Muscle layer of colon (tissue), 2 donors: ENCODE measurements around the gene KSR2.
"Not testable (repeated sequence)": the region's sequence is repeated elsewhere in the genome, so short reads cannot be mapped to it uniquely, and the experiment has no call there.

Source experiments
- H3K27ac ChIP-seq: one replicate; pipeline ENCODE4 v1.7.0; 2013; ENCODE audit warnings: low read depth, mild to moderate bottlenecking, low read length, moderate library complexity
- H3K27me3 ChIP-seq, 2 donors: one replicate each; pipeline ENCODE4 v1.7.0; 2013; ENCODE audit warnings: low read length in 2 of 2, mild to moderate bottlenecking in 2 of 2; ENCODE audit not compliant: insufficient read depth in 2 of 2, control insufficient read depth in 1 of 2
- H3K36me3 ChIP-seq: one replicate; pipeline ENCODE4 v1.7.0; 2013; ENCODE audit warnings: mild to moderate bottlenecking, low read length; ENCODE audit not compliant: insufficient read depth
- H3K4me1 ChIP-seq: one replicate; pipeline ENCODE4 v1.7.0; 2013; ENCODE audit warnings: mild to moderate bottlenecking, low read length; ENCODE audit not compliant: insufficient read depth
- H3K4me3 ChIP-seq, 2 donors: one replicate each; pipeline ENCODE4 v1.7.0; 2013; ENCODE audit warnings: low read length in 2 of 2, low read depth in 1 of 2, mild to moderate bottlenecking in 1 of 2, moderate library complexity in 1 of 2
- H3K9ac ChIP-seq: one replicate; pipeline ENCODE4 v1.7.0; 2013; ENCODE audit warnings: low read length
- H3K9me3 ChIP-seq: one replicate; pipeline ENCODE4 v1.7.0; 2013; ENCODE audit warnings: mild to moderate bottlenecking, low read length
- donor health status: abdominal sarcoma.
- donor health status: Adenocarcinoma of cecum.

KSR2 gene

GRCh38 chr12:117807946-117808345 is 160.8 kb downstream of the KSR2 start:
- Histone ChIP-seq H3K27me3 (no peaks in the 10 kb centered on the region), H3K9me3 (no peaks in the 10 kb centered on the region), H3K36me3 (no peaks in the 10 kb centered on the region), H3K4me3 (no peak overlapping the region), H3K27ac (no peak overlapping the region), H3K4me1 (no peaks in the 10 kb centered on the region), H3K9ac (no peak overlapping the region)

DNA sequence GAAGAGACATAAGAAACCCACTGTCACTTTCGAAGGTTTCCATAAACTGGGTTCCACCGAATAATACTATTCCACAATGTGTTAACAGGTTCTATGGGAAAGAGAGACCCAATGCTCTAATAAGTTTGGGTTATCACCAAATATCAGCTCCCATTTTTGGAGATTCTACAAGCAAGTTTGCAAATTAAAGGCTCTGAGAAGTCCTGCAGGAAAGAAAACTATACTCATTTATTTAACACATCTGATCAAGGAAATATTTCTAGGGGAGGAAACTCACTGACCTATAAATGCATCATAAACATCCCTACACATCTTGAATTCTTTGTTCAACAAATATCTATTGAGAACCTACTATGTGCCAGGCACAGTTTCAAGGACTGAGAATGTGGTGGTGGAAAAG is 161.4 kb downstream of the KSR2 start:
- no peaks in the 10 kb centered on the region for H3K9me3 ChIP-seq
- no peaks in the 10 kb centered on the region for H3K36me3 ChIP-seq
- H3K27me3 ChIP-seq = no peaks in the 10 kb centered on the region
- no peak overlapping the region for H3K27ac ChIP-seq
- H3K4me1 ChIP-seq = no peaks in the 10 kb centered on the region
- no peak overlapping the region for H3K4me3 ChIP-seq
- no peak overlapping the region for H3K9ac ChIP-seq

GRCh38 chr12:117805865-117806264 is 162.9 kb downstream of the KSR2 start:
- Histone ChIP-seq H3K9ac (no peak overlapping the region), H3K4me3 (no peak overlapping the region), H3K36me3 (no peaks in the 10 kb centered on the region), H3K9me3 (no peaks in the 10 kb centered on the region), H3K4me1 (no peaks in the 10 kb centered on the region), H3K27ac (no peak overlapping the region), H3K27me3 (no peaks in the 10 kb centered on the region)

- no peaks in the 10 kb centered on the region for H3K9me3 ChIP-seq
- H3K36me3 ChIP-seq = no peaks in the 10 kb centered on the region
- no peak overlapping the region for H3K27ac ChIP-seq
- no peak overlapping the region for H3K9ac ChIP-seq
- H3K4me1 ChIP-seq = no peaks in the 10 kb centered on the region
- H3K4me3 ChIP-seq = no peak overlapping the region
- H3K27me3 ChIP-seq = no peaks in the 10 kb centered on the region
Observed at GRCh38 chr12:117803001-117803400, 165.8 kb downstream of the KSR2 start.

DNA sequence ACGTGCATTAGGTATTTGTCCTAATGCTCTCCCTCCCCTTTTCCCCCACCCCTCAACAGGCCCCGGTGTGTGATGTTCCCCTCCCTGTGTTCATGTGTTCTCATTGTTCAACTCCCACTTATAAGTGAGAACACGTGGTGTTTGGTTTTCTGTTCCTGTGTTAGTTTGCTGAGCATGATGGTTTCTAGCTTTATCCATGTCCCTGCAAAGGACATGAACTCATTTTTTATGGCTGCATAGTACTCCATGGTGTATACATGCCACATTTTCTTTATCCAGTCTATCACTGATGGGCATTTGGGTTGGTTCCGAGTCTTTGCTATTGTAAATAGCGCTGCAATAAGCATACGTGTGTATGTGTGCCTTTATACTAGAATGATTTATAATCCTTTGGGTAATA is 168.1 kb downstream of the KSR2 start:
- not testable (repeated sequence) for H3K27ac ChIP-seq, H3K27me3 ChIP-seq, H3K9ac ChIP-seq, H3K36me3 ChIP-seq, H3K9me3 ChIP-seq, H3K4me3 ChIP-seq, H3K4me1 ChIP-seq

DNA sequence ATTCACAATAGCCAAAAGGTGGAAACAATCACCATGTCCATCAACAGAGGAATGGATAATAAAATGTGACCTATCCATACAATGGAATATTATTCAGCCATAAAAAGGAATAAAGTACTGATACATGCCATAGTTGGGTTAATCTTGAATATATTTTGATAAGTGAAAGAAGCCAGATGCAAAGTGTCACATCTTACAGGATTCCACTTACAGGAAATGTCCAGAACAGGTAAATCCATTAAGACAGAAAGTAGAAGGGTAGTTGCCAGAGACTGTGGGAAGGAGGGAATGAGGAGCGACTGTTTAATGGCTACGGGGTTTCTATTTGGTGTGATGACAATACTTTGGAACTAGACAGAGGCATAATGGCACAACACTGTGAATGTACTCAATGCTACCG is 171.6 kb downstream of the KSR2 start:
- H3K27me3 ChIP-seq = no peaks in the 10 kb centered on the region
- no peak overlapping the region for H3K9ac ChIP-seq

GRCh38 chr12:117792877-117793424 is 175.8 kb downstream of the KSR2 start:
- no peaks in the 10 kb centered on the region for H3K4me1 ChIP-seq
- no peak overlapping the region for H3K9ac ChIP-seq
- no peak overlapping the region for H3K4me3 ChIP-seq

More for the DNA sequence above, 171.6 kb downstream of the KSR2 start:
- Histone ChIP-seq H3K4me3 (no peak overlapping the region), H3K9me3 (no peaks in the 10 kb centered on the region), H3K27ac (no peak overlapping the region), H3K4me1 (no peaks in the 10 kb centered on the region), H3K36me3 (no peaks in the 10 kb centered on the region)

DNA sequence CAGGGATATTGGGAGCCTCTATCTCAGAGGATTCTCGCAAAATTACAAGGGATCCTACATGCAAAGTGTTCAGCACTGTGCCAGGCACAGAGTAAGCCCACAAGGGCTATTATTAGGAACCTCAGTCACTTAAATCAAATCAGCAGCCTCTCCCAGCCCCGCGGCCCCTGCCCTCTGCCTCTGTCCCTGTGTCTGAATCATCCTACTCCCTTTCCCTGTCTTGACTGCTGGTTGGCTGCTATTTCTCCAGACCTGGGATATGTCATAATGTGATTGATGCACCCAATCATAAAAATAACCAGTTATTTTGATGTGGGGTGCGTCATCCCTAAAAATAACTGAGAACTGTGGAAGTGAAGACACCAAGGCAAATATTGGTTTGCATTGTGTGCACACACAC is 176.3 kb downstream of the KSR2 start:
- Histone ChIP-seq H3K36me3 (no peaks in the 10 kb centered on the region), H3K27me3 (no peaks in the 10 kb centered on the region), H3K4me1 (no peaks in the 10 kb centered on the region), H3K27ac (no peak overlapping the region), H3K4me3 (no peak overlapping the region), H3K9ac (no peak overlapping the region), H3K9me3 (no peaks in the 10 kb centered on the region)

More at GRCh38 chr12:117792877-117793424, 175.8 kb downstream of the KSR2 start:
- H3K9me3 ChIP-seq = no peaks in the 10 kb centered on the region
- H3K27ac ChIP-seq = no peak overlapping the region
- no peaks in the 10 kb centered on the region for H3K27me3 ChIP-seq
- H3K36me3 ChIP-seq = no peaks in the 10 kb centered on the region

DNA sequence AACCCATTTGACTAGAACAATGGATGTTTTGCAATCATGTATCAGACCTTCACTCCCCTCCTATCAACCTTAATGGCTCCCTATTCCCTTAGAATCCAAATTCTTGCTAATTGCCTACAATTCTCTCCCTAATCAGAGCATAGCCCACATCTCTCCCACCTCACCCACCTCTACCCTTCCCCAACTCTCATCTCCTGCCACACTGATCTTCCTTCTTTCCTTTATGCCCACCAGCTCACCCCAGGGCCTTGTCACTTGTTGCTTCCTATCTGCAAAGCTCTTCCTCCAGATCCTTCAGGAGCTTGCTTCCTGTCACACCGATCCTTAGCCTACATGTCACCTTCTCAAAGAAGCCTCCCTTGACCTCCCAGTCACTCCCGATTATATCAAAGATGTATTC is 177.8 kb downstream of the KSR2 start:
- Histone ChIP-seq H3K9me3 (no peaks in the 10 kb centered on the region), H3K4me3 (no peak overlapping the region), H3K9ac (no peak overlapping the region), H3K27ac (no peak overlapping the region), H3K27me3 (no peaks in the 10 kb centered on the region), H3K4me1 (no peaks in the 10 kb centered on the region), H3K36me3 (no peaks in the 10 kb centered on the region)

- no peaks in the 10 kb centered on the region for H3K9me3 ChIP-seq
- no peak overlapping the region for H3K4me3 ChIP-seq
- H3K9ac ChIP-seq = no peak overlapping the region
- no peaks in the 10 kb centered on the region for H3K4me1 ChIP-seq
- H3K27ac ChIP-seq = no peak overlapping the region
- H3K36me3 ChIP-seq = no peaks in the 10 kb centered on the region
- no peaks in the 10 kb centered on the region for H3K27me3 ChIP-seq
Observed at GRCh38 chr12:117790198-117790597, 178.6 kb downstream of the KSR2 start.

GRCh38 chr12:117789195-117789912 is 179.4 kb downstream of the KSR2 start:
- no peak overlapping the region for H3K4me3 ChIP-seq
- H3K9me3 ChIP-seq = no peaks in the 10 kb centered on the region
- no peaks in the 10 kb centered on the region for H3K27me3 ChIP-seq
- H3K9ac ChIP-seq = no peak overlapping the region
- no peak overlapping the region for H3K27ac ChIP-seq
- H3K4me1 ChIP-seq = no peaks in the 10 kb centered on the region
- H3K36me3 ChIP-seq = no peaks in the 10 kb centered on the region

GRCh38 chr12:117778656-117779055 is 190.1 kb downstream of the KSR2 start:
- Histone ChIP-seq H3K9me3 (no peaks in the 10 kb centered on the region), H3K9ac (no peak overlapping the region), H3K27ac (no peak overlapping the region), H3K36me3 (no peaks in the 10 kb centered on the region), H3K4me3 (no peak overlapping the region), H3K4me1 (no peaks in the 10 kb centered on the region), H3K27me3 (no peaks in the 10 kb centered on the region)
